GM18870 (cell line): ENCODE results near the gene ANKS3.
"Not testable (repeated sequence)": the region's sequence is repeated elsewhere in the genome, so short reads cannot be mapped to it uniquely, and the experiment has no call there.

Experiments
- ATAC-seq: cut with Tn5 transposase; IDR thresholded peaks from one replicate; pipeline ENCODE4 v1.9.1; 2021; ENCODE audit warnings: moderate library complexity; ENCODE audit not compliant: unreplicated experiment

The ANKS3 gene

DNA sequence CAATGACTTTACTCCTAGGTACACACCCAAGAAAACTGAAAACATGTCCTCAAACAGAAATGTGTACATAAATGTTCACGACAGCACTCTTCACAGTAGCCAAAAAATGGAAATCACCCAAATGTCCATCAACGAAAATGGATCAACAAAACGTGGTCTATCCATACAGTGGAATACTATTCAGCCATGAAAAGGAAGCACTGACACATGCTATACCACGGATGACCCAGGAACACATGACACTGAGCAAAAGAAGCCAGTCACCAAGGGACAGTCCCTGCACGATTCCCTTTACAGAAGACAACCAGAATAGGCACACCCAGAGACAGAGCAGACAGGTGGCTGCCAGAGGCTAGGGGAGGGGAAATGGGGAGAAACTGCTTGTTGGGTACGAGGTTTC lies 21.6 kb upstream of the ANKS3 start:
- no peak for ATAC-seq

DNA sequence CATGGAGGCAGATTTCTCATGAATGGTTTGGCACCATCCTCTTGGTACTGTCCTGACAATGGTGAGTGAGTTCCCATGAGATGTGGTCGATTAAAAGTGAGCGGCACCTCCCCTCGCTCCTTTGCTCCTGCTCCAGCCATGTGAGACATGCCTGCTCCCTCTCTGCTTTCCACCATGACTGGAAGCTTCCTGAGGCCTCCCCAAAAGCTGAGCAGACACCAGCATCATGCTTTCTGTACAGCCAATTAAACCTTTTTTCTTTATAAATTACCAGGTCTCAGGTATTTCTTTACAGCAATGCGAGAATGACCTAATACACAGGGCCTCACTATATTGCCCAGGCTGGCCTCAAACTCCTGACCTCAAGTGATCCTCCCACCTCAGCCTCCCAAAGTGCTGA lies 20.8 kb upstream of the ANKS3 start:
- ATAC-seq: no peak

DNA sequence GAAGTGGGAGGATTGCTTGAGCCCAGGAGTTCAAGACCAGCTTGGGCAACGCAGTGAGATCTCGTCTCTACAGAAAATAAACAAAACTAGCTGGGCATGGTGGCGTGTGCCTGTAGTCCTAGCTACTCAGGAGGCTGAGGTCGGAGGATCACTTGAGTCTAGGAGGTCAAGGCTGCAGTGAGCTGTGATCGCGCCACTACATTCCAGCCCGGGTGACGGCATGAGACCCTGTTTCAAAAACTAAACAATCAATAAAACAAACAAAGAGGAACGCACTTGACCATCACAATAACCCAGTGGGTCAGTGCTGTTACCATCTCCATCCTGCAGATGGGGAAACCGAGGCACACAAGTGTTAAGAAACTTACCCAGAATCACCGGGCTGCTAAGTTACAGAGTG lies 19.2 kb upstream of the ANKS3 start:
- no peak for ATAC-seq

DNA sequence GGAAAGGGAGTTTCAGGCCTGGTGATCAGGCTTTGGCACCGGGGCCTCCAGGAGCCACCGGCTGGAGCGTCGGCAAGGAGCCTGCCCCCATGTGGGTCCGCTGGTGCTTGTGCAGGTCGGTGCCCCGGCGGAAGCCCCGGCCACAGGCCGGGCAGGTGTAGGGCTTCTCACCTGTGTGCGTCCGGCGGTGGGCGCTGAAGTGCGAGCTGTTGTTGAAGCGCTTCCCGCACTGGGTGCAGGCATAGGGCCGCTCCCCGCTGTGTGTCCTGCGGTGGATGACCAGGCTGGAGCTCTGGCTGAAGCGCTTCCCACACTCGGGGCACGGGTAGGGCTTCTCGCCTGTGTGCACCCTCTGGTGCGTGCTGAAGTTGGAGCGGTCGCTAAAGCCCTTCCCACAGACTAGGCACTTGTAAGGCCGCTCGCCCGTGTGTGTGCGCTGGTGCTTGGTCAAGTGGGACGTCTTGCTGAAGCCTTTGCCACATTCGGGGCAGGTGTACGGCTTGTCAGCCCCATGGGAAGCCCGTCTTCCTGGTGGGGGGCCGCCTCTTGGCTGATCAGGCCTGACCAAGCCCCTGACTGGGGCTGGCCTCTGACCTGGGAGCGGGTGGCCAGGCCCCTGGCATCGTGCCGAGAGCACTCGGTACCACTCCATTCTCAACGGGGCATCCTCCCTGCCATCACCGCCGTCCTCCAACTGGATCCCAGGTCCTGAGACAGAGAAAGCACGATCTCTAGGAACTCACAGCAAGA lies 18.5 kb upstream of the ANKS3 start:
- no peak for ATAC-seq

DNA sequence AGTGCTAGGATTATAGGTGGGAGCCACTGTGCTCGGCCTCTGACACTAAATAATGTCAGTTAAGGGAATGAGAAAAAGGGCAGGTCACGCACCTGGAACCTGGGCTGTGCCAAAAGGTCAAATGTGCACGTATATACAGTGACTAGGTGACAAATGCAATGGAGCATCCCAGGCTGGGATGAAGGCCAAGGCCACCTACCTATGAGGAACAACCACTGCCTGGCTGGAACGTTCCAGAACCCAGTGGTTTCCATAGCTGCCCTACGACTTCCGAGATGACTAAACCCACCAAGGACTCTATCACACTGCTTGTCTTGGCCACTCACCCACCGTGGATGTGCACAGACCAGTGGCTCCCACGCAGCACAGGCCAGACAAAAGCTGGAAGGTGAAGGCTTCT lies 16.8 kb upstream of the ANKS3 start:
- no peak for ATAC-seq

DNA sequence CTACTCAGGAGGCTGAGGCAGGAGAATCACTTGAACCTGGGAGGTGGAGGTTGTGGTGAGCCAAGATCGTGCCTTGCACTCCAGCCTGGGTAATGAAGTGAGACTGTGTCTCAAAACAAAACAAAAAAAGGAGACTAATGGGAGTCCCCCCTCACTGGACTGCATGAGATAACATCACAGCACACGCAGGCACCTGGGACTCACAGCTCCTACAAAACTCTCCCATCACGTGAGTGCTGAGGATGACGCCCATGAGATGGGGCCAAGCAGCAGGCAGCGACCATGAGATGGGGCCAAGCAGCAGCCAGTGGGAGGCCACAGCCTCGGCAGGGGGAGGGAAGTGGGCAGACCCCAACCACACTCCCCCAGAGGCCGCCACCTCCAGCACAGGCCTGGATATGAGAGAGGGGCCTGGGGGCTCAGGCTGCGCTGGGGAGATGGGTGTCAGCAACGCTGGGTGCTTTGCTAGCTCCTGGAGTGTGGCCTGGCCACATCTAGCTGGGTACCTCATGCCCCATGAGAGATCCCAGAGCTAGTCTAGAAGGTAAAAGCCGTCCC lies 15.7 kb upstream of the ANKS3 start:
- no peak for ATAC-seq

DNA sequence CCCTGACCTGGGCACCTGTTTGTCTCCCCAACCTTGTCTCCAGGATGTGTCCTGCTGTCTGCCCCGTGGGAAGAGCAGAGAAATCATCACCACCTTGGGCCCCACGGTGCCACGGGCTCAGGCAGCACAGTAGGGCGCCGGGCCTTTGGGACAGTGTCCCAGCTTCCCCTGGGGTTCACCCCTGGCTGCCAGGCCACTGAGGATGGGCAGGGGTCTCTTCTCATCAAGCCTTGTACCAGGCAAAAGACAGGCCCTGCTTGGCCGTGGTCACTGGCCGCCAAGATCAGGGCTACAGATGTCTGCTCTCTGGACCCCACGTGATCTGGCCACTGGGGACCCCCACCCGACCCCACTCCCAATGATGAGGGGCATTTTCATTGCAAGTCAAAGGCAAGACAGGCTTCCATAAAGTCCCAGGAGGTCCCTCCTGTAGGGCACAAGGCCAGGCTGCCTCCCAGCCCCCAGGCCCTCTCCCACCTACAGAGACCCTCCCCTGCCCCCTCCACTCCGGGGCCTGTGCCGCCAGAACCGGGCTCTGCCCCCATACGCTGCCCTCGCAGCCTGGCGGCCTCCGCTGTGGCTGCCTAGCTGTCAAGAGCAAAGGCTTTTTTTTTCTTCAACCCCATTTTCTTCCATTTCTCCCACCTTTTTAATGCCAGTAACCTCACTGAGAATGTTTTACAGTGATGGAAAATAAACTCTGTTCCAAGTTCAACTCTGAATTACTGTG lies 14.8 kb upstream of the ANKS3 start:
- ATAC-seq: no peak

DNA sequence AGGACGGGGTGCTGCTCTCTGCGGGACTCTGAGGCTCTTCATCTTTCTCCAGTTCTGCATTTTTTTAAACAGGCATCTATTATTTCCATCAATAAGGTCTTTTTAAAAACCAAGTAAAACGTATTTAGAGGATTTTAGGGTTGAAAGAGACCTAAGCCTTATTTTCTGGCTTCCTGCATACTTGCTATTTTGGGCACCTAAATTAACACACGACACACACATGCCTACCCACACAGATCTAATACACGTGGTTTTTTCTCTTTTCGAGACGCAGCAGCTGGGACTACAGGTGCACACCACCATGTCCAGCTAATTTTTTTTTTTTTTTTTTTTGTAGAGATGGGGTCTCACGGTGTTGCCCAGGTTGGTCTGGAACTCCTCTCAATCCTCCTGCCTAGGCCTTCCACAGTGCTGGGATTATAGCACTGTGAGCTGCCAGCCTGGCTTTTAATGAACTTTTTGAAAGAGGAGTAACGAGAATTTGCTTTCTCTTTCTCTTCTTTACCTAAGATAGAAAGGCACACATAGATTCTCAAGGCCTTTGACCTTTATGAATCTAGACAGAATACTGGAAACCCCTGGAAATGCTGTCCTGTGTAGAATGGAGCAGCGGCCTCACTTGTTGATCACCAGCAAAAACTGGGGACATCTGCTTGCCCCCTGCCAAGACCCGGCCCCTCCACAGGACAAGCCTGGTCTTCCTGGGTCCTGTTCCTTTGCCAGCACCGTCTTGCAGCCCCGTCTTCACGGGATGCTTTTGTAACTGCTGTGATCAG lies 14.0 kb upstream of the ANKS3 start:
- ATAC-seq: no peak

DNA sequence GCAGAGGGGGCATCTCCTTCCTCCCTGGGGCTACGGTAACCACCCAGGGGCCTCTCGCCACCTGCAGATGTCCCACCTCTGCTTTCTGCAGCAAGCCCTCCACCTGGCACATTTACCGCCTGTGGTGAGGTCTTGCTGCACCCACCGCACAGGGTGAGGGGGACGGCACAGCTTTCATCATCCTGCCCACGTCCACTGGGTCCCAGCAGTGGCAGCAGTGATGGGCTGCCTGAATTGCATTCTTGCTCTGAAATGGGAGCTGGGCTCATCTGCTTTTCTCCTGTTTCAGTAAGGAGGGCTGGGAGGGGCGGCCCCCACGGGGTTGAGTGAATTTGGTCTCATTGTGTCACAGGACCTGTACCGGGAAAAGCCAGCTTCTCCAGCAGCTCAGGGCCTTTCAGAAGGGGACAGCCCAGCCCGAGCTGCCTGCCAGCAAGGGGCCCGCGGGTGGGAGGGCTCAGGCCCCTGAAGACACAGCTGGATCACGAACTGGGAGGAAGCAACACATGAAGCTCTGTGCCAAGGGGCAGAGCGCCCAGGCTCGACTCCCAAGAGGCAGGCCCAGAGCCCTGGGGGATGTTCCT lies 13.0 kb upstream of the ANKS3 start:
- no peak for ATAC-seq

DNA sequence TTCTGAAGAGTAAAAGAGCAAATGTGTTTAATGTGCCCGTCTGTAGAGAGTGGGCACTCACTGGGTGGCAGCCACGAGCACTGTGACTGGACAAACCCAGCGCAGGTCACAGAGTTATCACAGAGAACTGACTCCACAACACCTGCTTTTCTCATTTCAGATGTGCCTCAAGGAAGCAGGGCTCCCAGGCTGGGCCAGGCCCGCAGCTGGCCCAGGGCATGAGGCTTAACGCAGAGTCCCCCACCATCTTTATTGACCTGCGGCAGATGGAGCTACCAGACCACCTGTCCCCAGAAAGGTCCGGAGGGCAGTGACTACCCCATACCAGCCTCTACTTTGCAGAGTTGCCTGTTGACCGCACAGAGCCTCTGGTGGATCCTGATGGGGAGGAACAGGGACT lies 12.1 kb upstream of the ANKS3 start:
- ATAC-seq: no peak

DNA sequence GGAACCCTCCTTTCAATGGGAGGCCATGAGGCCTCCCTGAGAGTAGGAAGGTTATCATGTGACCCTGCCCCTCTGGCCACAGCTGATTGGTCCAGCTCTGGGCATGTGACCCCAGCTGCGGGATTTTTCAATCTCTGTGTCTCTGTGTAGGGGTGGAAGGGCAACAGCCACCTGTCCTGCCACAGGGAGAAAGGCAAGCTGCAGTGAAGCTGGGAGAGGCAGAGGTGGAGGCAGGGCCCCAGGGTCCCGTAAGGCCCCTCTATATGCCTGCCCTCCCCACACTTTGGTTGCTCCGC lies 11.2 kb upstream of the ANKS3 start:
- ATAC-seq: no peak

DNA sequence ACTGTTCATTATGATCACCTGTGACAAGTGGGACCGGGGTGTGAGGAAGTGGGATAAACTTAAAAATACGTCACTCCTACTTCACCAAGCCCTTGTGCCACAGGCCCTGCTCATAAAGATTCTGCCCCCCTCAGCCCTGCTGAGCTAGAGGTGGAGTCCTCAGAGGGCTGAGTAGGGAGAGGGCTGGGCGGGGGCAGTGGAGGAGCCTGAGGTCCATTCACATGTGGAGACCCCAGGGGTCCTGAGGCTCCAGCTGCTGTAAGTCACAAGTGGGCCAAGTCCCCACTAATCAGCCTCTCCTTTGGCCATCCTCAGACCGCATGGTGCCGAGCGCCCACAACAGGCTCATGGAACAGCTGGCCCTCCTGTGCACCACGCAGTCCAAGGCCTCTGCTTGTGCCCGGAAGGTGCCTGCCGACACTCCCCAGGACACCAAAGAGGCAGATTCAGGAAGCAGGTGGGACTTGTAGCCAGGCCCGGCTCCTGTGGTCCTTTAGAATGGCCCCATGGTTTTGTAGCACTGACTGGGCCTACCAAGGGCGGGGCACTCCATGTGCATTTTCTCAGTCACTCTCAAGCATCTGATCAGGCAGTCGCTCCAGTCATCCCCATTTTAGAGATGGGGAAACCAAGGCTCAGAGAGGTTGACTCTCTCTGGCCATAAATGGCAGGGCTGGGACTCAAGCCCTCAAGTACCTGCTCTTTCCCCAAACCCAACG lies 10.6 kb upstream of the ANKS3 start:
- ATAC-seq: no peak

DNA sequence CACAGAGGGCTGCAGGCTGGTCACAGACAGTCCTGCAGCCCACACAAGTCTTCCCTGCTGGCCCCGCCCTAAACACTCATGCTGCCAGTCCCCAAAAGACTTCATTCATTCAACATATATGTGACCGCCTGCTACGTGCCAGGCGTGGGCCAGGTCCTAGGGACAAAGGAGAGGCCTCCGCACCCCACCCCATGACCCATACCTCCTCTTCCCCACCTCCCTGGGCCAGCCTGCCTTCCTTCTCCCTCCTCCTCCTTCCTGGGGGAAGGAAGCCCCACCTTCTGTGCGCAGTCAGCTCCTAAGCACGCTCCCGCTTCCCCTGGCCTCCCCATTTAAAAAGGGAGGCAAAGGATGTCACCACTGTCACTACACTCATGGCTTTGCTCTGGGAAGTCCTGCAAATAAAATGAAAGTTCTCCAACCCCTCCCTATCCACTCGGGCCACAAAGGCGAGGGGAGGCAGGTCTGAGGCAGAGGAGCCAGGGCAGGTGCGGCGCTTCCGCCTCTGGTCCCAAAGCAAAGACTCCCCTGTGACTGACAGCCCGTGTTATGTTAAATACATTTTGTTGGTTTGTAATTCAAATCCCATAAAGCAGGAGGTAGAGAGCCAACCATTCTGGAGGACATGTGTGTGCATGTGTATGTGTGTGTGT lies 9.3 kb upstream of the ANKS3 start:
- no peak for ATAC-seq

DNA sequence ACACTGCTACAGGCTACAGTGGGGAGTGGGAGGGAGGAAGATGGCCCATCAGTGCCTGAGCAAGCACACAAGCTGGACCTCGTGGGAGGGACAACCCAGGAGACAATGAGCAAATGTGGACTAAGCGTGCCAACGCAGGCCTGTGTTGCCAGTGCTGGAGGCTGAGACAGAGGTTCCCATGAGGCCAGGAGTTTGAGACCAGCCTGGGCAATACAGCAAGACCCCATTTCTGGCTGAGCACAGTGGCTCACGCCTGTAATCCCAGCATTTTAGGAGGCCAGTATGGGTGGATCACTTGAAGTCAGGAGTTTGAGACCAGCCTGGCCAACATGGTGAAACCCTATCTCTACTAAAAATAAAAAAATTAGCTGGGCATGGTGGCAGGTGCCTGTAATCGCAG lies 4.3 kb upstream of the ANKS3 start:
- not testable (repeated sequence) for ATAC-seq

DNA sequence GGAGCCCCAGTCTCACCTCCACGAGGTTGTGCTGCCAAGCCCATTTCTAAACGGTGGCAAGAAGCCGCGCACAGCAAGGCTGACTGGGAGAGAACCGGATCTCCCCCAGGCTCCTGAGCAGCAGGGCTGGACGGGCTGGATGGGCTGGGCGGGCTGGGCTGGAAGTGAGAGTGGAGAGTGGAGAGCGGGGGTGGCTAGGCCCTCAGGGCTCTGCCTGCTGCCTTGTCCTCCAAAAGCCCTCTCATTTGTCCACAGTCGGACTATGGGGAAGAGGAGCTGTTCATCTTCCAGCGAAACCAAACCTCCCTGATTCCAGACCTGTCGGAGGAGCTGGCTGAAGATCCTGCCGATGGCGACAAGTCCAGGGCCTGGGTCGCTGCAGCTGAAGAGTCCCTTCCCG lies 3.5 kb upstream of the ANKS3 start:
- ATAC-seq: no peak

DNA sequence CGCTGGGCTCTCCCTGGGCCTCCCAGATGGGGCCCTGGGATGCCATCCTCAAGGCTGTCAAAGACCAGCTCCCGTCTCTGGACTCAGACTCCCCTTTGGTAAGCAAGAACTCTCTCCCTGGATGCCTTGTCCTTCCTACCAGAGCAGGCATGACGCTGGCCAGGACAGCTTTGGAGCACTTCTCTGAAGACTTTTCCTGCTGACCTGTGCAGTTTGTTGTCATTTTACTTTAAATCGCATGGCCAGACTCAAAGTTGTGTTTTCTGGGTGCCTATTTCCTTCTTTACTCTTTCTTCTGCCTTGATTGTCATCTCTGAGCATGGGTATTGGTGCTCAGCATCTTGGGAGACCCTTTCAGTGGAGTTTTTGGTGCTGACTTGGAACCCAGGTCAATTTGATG lies 2.5 kb upstream of the ANKS3 start:
- ATAC-seq: no peak

DNA sequence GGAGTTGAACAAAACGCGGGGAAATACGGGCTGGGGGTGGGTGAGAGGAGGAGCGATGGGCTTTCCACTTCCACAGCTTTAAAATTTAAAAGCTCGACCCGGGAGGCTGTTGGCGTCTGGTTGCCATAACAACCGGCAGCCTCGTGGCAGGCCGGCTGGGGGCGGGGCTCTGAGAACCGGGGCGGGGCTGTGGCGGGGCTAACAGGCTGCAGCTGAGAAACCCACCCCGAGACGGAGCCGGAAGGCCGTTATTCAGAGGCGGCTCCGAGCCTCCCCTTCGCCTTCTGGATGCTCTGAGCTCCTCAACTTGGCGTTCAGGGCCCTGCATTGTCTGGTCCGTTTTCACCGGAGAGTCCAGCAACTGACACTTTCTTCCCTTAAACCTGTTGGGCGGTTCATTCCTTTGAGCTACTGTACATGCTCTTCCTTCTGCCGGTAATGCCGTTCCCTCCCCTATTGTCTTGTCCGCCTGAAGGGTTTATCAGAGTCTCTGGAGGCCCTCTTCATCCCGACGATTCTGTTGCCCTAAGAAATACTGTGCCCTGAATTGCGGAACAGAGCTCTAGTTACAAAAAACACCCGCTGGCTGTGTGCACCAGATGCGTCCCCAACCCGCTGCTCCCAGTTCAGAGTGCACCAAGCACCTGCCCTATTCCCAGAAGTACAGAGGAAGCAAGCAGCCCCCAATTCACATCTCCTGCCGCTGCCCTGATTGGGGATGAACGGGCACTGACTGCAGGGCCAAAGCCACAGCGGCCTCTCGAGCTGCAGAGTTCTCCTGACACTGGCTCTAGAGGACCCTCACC lies 862 bp upstream of the ANKS3 start:
- ATAC-seq: peak; percentile 25

DNA sequence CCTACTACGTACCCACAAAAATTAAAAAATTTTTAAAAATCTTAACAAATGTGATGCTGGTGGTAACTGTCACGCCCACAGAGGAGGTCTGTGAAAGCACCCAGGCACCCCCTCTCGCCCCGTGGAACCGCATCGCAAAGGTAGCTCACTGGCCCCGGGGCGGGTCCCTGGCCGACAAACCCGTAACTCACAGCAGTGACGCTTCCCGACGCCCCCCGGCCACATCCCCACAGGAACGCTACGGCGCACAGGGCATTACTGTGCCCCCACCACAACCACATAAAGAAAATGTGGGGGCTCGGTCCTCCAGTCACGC lies 366 bp downstream of the ANKS3 start:
- ATAC-seq: peak; percentile 20

DNA sequence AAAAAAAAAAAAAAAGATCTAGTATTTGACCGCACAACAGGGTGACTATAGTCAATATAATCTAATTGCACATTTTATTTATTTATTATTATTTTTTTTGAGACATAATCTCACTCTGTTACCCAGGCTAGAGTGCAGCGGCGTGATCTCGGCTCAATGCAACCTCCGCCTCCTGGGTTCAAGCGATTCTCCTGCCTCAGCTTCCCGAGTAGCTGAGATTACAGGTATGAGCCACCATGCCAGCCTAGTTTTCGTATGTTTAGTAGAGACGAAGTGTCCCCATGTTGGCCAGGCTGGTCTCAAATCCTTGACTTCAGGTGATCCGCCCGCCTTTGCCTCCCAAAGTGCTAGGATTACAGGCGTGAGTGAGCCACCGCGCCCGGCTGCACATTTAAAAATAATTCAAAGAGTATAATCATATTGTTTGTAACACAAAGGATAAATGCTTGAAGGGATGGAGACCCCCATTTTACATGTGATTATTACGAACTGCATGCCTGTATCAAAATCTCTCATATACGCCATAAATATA lies 794 bp downstream of the ANKS3 start:
- no peak for ATAC-seq
